Loucy (cell line): ENCODE measurements around the gene CSTF2T.

Experiments
- H2AFZ ChIP-seq: fragments of 200-600 bp; sonication (generic); 2 replicates; pipeline ENCODE4 v1.6.0; 2016; ENCODE audit warnings: antibody characterized with exemption, mild to moderate bottlenecking, low read length, moderate library complexity
- H3F3A ChIP-seq: fragments of 200-600 bp; 2 replicates; pipeline ENCODE4 v1.6.0; 2016; ENCODE audit warnings: antibody characterized with exemption, low read depth, mild to moderate bottlenecking
- H3K27me3 ChIP-seq: fragments of 200-600 bp; sonication (generic); 2 replicates; pipeline ENCODE4 v1.6.1; 2014; ENCODE audit warnings: low read length, mild to moderate bottlenecking; ENCODE audit not compliant: insufficient read depth, poor library complexity, severe bottlenecking
- H3K36me3 ChIP-seq: fragments of 200-600 bp; sonication (generic); 2 replicates; pipeline ENCODE4 v1.6.1; 2016; ENCODE audit warnings: low read length; ENCODE audit not compliant: insufficient read depth
- H3K4me1 ChIP-seq: fragments of 200-600 bp; sonication (generic); 2 replicates; pipeline ENCODE4 v1.5.1; 2014; ENCODE audit warnings: low read length, mild to moderate bottlenecking; ENCODE audit not compliant: insufficient read depth, poor library complexity, severe bottlenecking
- H3K4me2 ChIP-seq: fragments of 200-600 bp; sonication (generic); 2 replicates; pipeline ENCODE4 v1.6.0; 2014; ENCODE audit warnings: antibody characterized with exemption, low read length, low read depth, mild to moderate bottlenecking; ENCODE audit not compliant: poor library complexity, severe bottlenecking
- H3K4me3 ChIP-seq: fragments of 200-600 bp; sonication (generic); 2 replicates; pipeline ENCODE4 v1.5.1; 2014; ENCODE audit warnings: low read length, mild to moderate bottlenecking, mixed read lengths; ENCODE audit not compliant: poor library complexity, severe bottlenecking
- H3K79me2 ChIP-seq: fragments of 200-600 bp; sonication (generic); 2 replicates; pipeline ENCODE4 v1.6.1; 2014; ENCODE audit warnings: low read length; ENCODE audit not compliant: insufficient read depth
- H3K9ac ChIP-seq: fragments of 200-600 bp; sonication (generic); 2 replicates; pipeline ENCODE4 v1.6.0; 2014; ENCODE audit warnings: mild to moderate bottlenecking, low read depth, low read length, moderate library complexity; ENCODE audit not compliant: poor library complexity, severe bottlenecking
- H3K9me2 ChIP-seq: fragments of 200-600 bp; sonication (generic); replicated peaks from 2 replicates; pipeline ENCODE4 v1.6.1; 2016; ENCODE audit warnings: low read depth, low read length, mixed read lengths
- H3K9me3 ChIP-seq: fragments of 200-600 bp; sonication (generic); 2 replicates; pipeline ENCODE4 v1.6.1; 2014; ENCODE audit warnings: mild to moderate bottlenecking, antibody characterized with exemption, low read length, low read depth; ENCODE audit not compliant: insufficient read depth
- H4K20me1 ChIP-seq: fragments of 200-600 bp; sonication (generic); 2 replicates; pipeline ENCODE4 v1.6.0; 2014; ENCODE audit warnings: antibody characterized with exemption, low read length, mild to moderate bottlenecking; ENCODE audit not compliant: insufficient read depth, poor library complexity, severe bottlenecking
- EZH2phosphoT487 ChIP-seq: fragments of 200-600 bp; IDR thresholded peaks from 2 replicates; pipeline ENCODE4 v1.6.1; 2018; ENCODE audit warnings: antibody characterized with exemption, mild to moderate bottlenecking, moderate library complexity, borderline replicate concordance
- TF ChIP-seq, protein P1 (sequence below): fragments of 200-600 bp; sonication (generic); conservative IDR thresholded peaks from 2 replicates; pipeline ENCODE4 v1.5.1; 2014; ENCODE audit warnings: mild to moderate bottlenecking, antibody characterized with exemption, low read length

Gene CSTF2T

DNA sequence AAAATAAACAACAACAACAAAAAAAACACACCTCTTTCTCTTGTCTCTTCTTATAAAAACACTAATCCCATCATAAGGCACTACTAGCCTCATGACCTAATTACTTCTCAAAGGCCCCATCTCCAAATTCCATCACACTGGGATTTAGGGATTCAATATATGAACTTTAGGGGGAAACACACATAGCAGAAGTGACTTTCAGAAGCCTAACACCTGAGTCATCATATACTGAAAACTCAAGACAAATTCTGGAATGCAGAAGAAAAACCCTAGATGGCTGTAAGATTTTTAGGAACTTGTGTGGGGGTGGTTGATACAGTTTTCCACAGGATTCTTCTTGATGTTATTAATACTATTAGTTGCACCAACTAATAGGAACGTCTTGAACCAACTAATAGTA lies 33.7 kb upstream of the CSTF2T start:
- Histone ChIP-seq H3F3A (no peaks in the 10 kb centered on the region), H3K4me2 (no peak overlapping the region), H3K27me3 (no peaks in the 10 kb centered on the region), H3K4me3 (no peak overlapping the region), H2AFZ (no peak overlapping the region), H3K9me2 (no peaks in the 10 kb centered on the region), H3K36me3 (no peaks in the 10 kb centered on the region), H4K20me1 (no peaks in the 10 kb centered on the region), H3K79me2 (no peaks in the 10 kb centered on the region), H3K9me3 (no peaks in the 10 kb centered on the region), H3K9ac (no peak overlapping the region), H3K4me1 (no peaks in the 10 kb centered on the region)
- TF ChIP-seq EZH2phosphoT487 = no peak
- TF ChIP-seq, protein P1, sequence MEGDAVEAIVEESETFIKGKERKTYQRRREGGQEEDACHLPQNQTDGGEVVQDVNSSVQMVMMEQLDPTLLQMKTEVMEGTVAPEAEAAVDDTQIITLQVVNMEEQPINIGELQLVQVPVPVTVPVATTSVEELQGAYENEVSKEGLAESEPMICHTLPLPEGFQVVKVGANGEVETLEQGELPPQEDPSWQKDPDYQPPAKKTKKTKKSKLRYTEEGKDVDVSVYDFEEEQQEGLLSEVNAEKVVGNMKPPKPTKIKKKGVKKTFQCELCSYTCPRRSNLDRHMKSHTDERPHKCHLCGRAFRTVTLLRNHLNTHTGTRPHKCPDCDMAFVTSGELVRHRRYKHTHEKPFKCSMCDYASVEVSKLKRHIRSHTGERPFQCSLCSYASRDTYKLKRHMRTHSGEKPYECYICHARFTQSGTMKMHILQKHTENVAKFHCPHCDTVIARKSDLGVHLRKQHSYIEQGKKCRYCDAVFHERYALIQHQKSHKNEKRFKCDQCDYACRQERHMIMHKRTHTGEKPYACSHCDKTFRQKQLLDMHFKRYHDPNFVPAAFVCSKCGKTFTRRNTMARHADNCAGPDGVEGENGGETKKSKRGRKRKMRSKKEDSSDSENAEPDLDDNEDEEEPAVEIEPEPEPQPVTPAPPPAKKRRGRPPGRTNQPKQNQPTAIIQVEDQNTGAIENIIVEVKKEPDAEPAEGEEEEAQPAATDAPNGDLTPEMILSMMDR = no peak

DNA sequence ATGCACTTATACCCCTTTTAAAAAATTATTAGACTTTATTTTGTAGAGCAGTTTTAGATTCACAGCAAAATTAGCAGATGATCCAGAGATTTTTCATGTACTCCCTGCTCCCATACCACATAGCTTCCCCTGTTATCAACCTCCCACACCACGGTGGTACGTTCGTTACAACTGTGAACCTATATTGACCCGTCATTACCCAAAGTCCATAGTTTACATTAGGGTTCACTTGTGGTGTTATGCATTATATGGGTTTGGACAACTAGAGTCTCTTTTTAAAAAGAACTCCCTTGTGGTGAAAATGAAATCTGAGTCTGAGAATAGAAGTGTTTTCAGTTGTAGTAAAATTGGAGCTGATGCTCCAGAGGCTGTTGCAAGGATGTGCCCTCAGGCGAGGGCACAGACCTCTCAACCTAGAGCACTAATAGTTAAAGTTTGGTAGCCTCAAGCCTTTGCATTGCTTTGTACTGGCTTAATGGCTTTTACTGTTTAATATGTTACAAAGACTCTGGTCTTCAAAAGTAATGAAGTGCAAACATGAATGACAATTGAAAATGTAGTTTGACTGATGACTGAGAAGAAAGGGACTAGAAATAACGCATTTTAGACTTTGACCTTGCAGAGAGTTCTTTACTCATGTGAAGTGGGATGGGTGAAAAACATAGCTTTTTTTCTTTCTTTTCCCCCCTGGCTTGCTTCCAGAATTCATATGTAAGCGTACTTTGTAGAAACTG lies 30.6 kb upstream of the CSTF2T start:
- Histone ChIP-seq H3F3A (no peaks in the 10 kb centered on the region), H3K9me2 (no peaks in the 10 kb centered on the region), H3K4me3 (no peak overlapping the region), H3K79me2 (no peaks in the 10 kb centered on the region), H3K9me3 (no peaks in the 10 kb centered on the region), H4K20me1 (no peaks in the 10 kb centered on the region), H3K4me2 (no peak overlapping the region), H3K9ac (no peak overlapping the region), H2AFZ (no peak overlapping the region), H3K4me1 (no peaks in the 10 kb centered on the region), H3K36me3 (no peaks in the 10 kb centered on the region), H3K27me3 (no peaks in the 10 kb centered on the region)
- TF ChIP-seq, protein P1 = no peak
- no peak for TF ChIP-seq EZH2phosphoT487

DNA sequence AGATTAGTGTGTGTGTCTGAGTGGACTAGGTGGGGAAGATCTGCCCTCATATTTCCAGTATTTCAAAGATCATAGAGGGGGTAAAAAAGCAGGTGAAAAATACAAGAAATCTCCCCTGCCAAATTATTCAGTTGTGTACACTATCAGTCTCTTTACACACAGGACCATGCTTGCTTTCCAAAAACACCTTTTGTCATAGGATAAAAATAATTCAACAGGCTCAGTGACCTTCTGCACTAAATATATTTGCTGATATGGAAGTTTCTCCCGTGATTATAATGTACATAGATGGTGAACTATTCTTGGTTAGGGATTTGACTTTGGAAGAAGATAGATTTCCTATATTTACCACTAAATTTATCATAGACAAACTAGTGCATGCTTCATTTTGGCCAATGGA lies 24.6 kb upstream of the CSTF2T start:
- no peaks in the 10 kb centered on the region for H3F3A ChIP-seq
- no peak overlapping the region for H3K4me3 ChIP-seq
- H3K79me2 ChIP-seq = no peaks in the 10 kb centered on the region
- no peaks in the 10 kb centered on the region for H3K9me2 ChIP-seq
- no peaks in the 10 kb centered on the region for H3K27me3 ChIP-seq
- TF ChIP-seq, protein P1 = no peak
- TF ChIP-seq EZH2phosphoT487 = no peak
- no peaks in the 10 kb centered on the region for H3K4me1 ChIP-seq
- H3K9me3 ChIP-seq = no peaks in the 10 kb centered on the region
- H3K36me3 ChIP-seq = no peaks in the 10 kb centered on the region
- H4K20me1 ChIP-seq = no peaks in the 10 kb centered on the region
- H3K4me2 ChIP-seq = no peak overlapping the region
- no peak overlapping the region for H2AFZ ChIP-seq
- H3K9ac ChIP-seq = no peak overlapping the region
